CD4-positive, alpha-beta memory T cell (primary cell): Measurements from ENCODE around the gene PRRX2. TPM values are rescaled to one million over a fixed set of nuclear protein-coding genes. Genes with fewer than 3 reads are reported as not detected.

Source experiments
- CTCF ChIA-PET: fragments of 350-600 bp; sonication (Branson Sonifier 250); formaldehyde crosslinking; loops from one replicate; lab custom pipeline; 2021; ENCODE audit warnings: inconsistent platforms; ENCODE audit not compliant: partially characterized antibody; lab: Charles Lee
- POLR2A ChIA-PET: fragments of 350-600 bp; sonication (Branson Sonifier 250); formaldehyde crosslinking; loops from one replicate; lab custom pipeline; 2021; ENCODE audit not compliant: partially characterized antibody; lab: Charles Lee
- DNase-seq, 5 donors: peaks; one replicate each; pipeline versions ENCODE4 v3.0.0 to v3.0.0-alpha.2; 2020 to 2022; ENCODE audit warnings: mixed read lengths in 1 of 5
- H3K27ac ChIP-seq: one replicate; pipeline ENCODE4 v1.7.0; 2013; ENCODE audit warnings: low read depth, low read length
- H3K27me3 ChIP-seq: 2 replicates; pipeline ENCODE4 v1.7.0; 2013; ENCODE audit warnings: mild to moderate bottlenecking, low read length, moderate library complexity; ENCODE audit not compliant: insufficient read depth
- H3K36me3 ChIP-seq: 2 replicates; pipeline ENCODE4 v1.7.0; 2013; ENCODE audit warnings: mild to moderate bottlenecking, low read length, moderate library complexity; ENCODE audit not compliant: insufficient read depth
- H3K4me1 ChIP-seq: 2 replicates; pipeline ENCODE4 v1.7.0; 2013; ENCODE audit warnings: mild to moderate bottlenecking, low read length, moderate library complexity; ENCODE audit not compliant: insufficient read depth
- H3K4me3 ChIP-seq, 2 donors: one replicate each; pipeline ENCODE4 v1.7.0; 2013; ENCODE audit warnings: low read length in 2 of 2, mild to moderate bottlenecking in 1 of 2
- H3K9me3 ChIP-seq, 2 donors: one replicate each; pipeline ENCODE4 v1.7.0; 2013; ENCODE audit warnings: low read length in 2 of 2, control low read depth in 1 of 2; ENCODE audit not compliant: control insufficient read depth in 1 of 2
- H3K27ac Mint-ChIP-seq, 7 donors: one replicate each; pipeline ENCODE4 v1.8.0; 2020 to 2021; ENCODE audit warnings: mixed read lengths in 7 of 7, mild to moderate bottlenecking in 6 of 7, inconsistent platforms in 3 of 7, moderate library complexity in 3 of 7
- H3K27me3 Mint-ChIP-seq, 2 donors: one replicate each; pipeline ENCODE4 v1.8.0; 2020 to 2021; ENCODE audit warnings: mixed read lengths in 2 of 2
- H3K36me3 Mint-ChIP-seq, 2 donors: one replicate each; pipeline ENCODE4 v1.8.0; 2020 to 2021; ENCODE audit warnings: mixed read lengths in 2 of 2, inconsistent platforms in 1 of 2, mild to moderate bottlenecking in 1 of 2
- H3K4me1 Mint-ChIP-seq, 4 donors: one replicate each; pipeline ENCODE4 v1.8.0; 2020 to 2021; ENCODE audit warnings: mixed read lengths in 4 of 4, mild to moderate bottlenecking in 1 of 4
- H3K4me3 Mint-ChIP-seq, 8 donors: one replicate each; pipeline ENCODE4 v1.8.0; 2020 to 2021; ENCODE audit warnings: mixed read lengths in 8 of 8, mild to moderate bottlenecking in 7 of 8, moderate library complexity in 6 of 8, inconsistent platforms in 3 of 8
- H3K9me3 Mint-ChIP-seq, 8 donors: one replicate each; pipeline ENCODE4 v1.8.0; 2020 to 2021; ENCODE audit warnings: mixed read lengths in 8 of 8, mild to moderate bottlenecking in 5 of 8, inconsistent platforms in 3 of 8, moderate library complexity in 1 of 8
- intact Hi-C: fragments of 100-400 bp; cut with micrococcal nuclease; formaldehyde crosslinking; loops from one replicate; pipeline ENCODE4 v1.15.1; 2023
- polyA plus RNA-seq, 2 donors: library from polyadenylated mRNA; unstranded; fragments of 300-500 nt; fragmentation: Illumina TruSeq; gene quantifications; one replicate each; pipeline ENCODE4 v1.2.3, GENCODE V29; 2021
- total RNA-seq, 2 experiments: library from RNA; stranded (reverse); gene quantifications; one replicate each; pipeline ENCODE4 v1.2.3, GENCODE V29; 2021

PRRX2 gene
- total and polyA plus RNA-seq, 4 experiments from 2014 or later, result not detected

DNA sequence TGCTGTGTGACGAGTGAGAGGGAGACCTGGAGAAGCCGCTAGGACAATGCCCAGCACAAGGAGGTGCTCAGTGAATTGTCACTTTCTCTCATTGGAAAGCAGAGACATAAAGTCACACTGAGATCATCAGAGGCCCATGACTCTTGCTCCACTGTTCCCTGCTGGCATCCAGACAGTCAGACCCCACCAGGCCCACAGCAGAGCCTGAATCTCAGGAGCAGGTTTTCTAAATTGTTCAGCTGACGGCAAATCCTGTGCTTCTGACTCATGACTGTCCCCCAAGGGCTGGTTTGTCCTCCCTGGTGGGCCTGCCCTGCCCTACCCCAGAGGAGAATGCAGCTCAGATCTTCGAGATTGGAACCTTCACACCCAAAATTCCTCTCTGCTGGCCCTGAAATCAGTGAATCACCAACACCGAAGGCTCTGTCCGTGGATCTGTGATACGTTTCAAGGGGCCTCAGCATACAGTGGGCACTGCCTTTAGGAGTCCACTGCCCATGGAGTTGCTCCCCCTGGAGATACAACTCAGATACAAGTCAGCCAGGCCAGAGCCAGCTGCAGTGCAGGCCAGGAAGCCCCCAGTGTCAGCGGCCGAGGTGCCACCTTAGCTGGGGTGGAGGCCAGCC lies 84.7 kb downstream of the PRRX2 start:
- POLR2A ChIA-PET, result interaction anchor here (1.2 kb wide), 1 partner anchor 13 kb away, joined by 3 read pairs; no protein-coding TSS in a partner anchor
- intact Hi-C loops, result no loop called here
- H3K27me3 ChIP-seq, result no peaks in the 10 kb centered on the region

GRCh38 chr9:129751841-129752801 lies 86.7 kb downstream of the PRRX2 start:
- no peaks in the 10 kb centered on the region for H3K9me3 Mint-ChIP-seq
- intact Hi-C loops, result no loop called here
- Histone ChIP-seq H3K36me3 (no peaks in the 10 kb centered on the region), H3K4me3 (no peak overlapping the region), H3K4me1 (peaks cover 16% of the 10 kb centered on the region), H3K27me3 (no peaks in the 10 kb centered on the region), H3K27ac (no peak overlapping the region), H3K9me3 (no peaks in the 10 kb centered on the region)
- H3K36me3 Mint-ChIP-seq, result no peaks in the 10 kb centered on the region
- ChIA-PET CTCF (interaction anchor here (0.8 to 1.6 kb wide), 2 partner anchors 14 to 28 kb away, joined by 3 to 5 read pairs; no protein-coding TSS in a partner anchor), POLR2A (no interaction called here)
- no peak for DNase-seq
- no peak overlapping the region for H3K27ac Mint-ChIP-seq
- no peak overlapping the region for H3K4me3 Mint-ChIP-seq
- peaks cover 2 to 14% (median 11%) of the 10 kb centered on the region in 4 donors for H3K4me1 Mint-ChIP-seq
- H3K27me3 Mint-ChIP-seq, result no peaks in the 10 kb centered on the region

More for the DNA sequence above, 84.7 kb downstream of the PRRX2 start:
- DNase-seq, result no peak
- H3K4me1 ChIP-seq, result peaks cover 10% of the 10 kb centered on the region
- Mint-ChIP-seq H3K27ac (no peak overlapping the region), H3K9me3 (no peaks in the 10 kb centered on the region), H3K4me1 (peaks cover 0 to 10% (median 4%) of the 10 kb centered on the region in 4 donors), H3K36me3 (no peaks in the 10 kb centered on the region), H3K27me3 (no peaks in the 10 kb centered on the region), H3K4me3 (no peak overlapping the region)
- no peaks in the 10 kb centered on the region for H3K9me3 ChIP-seq
- no peaks in the 10 kb centered on the region for H3K36me3 ChIP-seq
- no peak overlapping the region for H3K4me3 ChIP-seq
- CTCF ChIA-PET, result interaction anchor here (2.0 kb wide), 1 partner anchor 13 kb away, joined by 10 read pairs; no protein-coding TSS in a partner anchor
- H3K27ac ChIP-seq, result no peak overlapping the region

DNA sequence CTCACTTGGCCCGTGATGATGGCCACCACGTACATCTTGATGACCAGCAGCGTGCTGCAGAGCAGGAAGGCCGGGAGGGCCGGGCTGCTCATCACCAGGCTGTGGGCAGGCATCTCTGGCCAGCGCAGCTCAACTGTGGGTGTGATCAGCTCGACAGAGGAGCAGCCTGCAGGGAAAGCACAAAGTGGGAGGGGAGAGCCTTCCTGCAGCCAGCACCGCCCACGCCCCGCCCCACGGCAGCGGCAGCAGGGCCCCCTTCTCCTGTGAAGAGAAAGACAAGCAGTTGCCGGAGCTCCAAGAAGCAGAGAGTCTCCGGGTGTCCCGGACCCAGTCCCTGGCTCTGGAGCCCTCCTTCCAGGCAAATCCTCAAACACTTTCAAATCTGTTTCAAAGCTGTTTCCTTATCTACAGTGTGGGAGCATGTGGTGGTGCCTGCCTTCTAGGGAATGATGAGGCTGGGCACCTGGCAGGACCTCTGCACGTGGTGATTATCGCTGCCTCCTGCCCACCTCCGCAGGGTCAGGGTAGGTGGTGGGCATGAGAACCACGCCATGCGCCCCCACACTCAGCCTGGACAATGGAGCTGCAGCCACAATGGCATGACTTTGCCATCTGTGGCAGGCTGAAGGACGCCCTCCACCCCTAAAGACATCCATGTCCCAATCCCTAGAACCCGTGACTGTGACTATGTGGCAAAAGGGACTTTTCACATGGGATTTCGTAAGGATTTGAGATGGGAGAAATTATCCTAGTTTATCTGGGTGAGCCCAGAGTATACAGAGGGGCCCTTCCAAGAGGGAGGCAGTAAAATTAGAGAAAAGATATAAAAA lies 87.7 kb downstream of the PRRX2 start, which contains the start of gene PTGES:
Gene PTGES, minus strand, starts transcription at position 143 of the 830 bp plus-strand sequence. Its CDS starts 30 bp downstream, at position 113.
- peak in 4 of 5 donors; percentile 21 to 43 (median 32) for DNase-seq
- Mint-ChIP-seq H3K4me3 (peak within 1 kb of the TSS in 5 of 8 donors; percentile 8 to 43 (median 36)), H3K36me3 (no peaks in the 10 kb centered on the region), H3K9me3 (no peaks in the 10 kb centered on the region), H3K4me1 (peaks cover 5 to 19% (median 15%) of the 10 kb centered on the region in 4 donors), H3K27me3 (no peaks in the 10 kb centered on the region), H3K27ac (no peak within 1 kb of the TSS)
- ChIA-PET POLR2A (no interaction called here), CTCF (interaction anchor here (0.8 to 1.6 kb wide), 2 partner anchors 15 kb away, joined by 3 to 5 read pairs; no protein-coding TSS in a partner anchor)
- H3K4me3 ChIP-seq, result no peak within 1 kb of the TSS
- H3K4me1 ChIP-seq, result peaks cover 19% of the 10 kb centered on the region
- H3K9me3 ChIP-seq, result no peaks in the 10 kb centered on the region
- no peaks in the 10 kb centered on the region for H3K27me3 ChIP-seq
- intact Hi-C loops, result no loop called here
- H3K27ac ChIP-seq, result no peak within 1 kb of the TSS
- no peaks in the 10 kb centered on the region for H3K36me3 ChIP-seq

- Mint-ChIP-seq H3K27ac (no peak overlapping the region), H3K4me3 (no peak overlapping the region), H3K27me3 (peaks cover 0 to 2% of the 10 kb centered on the region in 2 donors), H3K9me3 (no peaks in the 10 kb centered on the region), H3K4me1 (peaks cover 6 to 21% (median 16%) of the 10 kb centered on the region in 4 donors), H3K36me3 (no peaks in the 10 kb centered on the region)
- ChIA-PET CTCF (interaction anchor here (0.6 to 1.5 kb wide), 2 partner anchors 10 to 28 kb away, joined by 4 read pairs; no protein-coding TSS in a partner anchor), POLR2A (no interaction called here)
- Histone ChIP-seq H3K4me1 (peaks cover 19% of the 10 kb centered on the region), H3K27me3 (no peaks in the 10 kb centered on the region), H3K4me3 (no peak overlapping the region), H3K36me3 (no peaks in the 10 kb centered on the region), H3K27ac (no peak overlapping the region), H3K9me3 (no peaks in the 10 kb centered on the region)
- no peak for DNase-seq
- intact Hi-C loops, result no loop called here
Measured at GRCh38 chr9:129755151-129755550, 89.7 kb downstream of the PRRX2 start.

DNA sequence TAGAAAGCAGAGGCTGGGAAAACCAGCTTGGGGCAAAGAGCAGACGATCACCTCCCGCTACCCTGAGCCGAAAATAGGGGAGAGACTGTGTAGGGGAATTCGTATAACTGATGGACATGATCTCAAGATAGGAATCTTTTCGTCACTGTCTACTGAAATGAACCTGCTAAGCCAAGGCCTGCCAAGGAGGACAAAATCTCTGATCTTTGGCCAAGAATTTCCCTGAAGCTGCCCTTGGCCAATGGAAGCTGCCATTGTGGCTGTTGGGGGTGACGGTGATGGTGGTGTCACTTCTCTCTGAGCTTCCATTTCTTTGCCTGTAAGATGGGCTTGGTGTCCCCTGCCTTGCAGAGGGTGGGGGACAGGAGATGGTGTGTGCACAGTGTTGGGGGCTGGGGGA lies 90.7 kb downstream of the PRRX2 start:
- intact Hi-C loops, result no loop called here
- H3K36me3 ChIP-seq, result no peaks in the 10 kb centered on the region
- H3K27ac Mint-ChIP-seq, result no peak overlapping the region
- no peaks in the 10 kb centered on the region for H3K9me3 ChIP-seq
- ChIA-PET CTCF (interaction anchor here (1.5 kb wide), 1 partner anchor 30 kb away, joined by 4 read pairs; no protein-coding TSS in a partner anchor), POLR2A (no interaction called here)
- no peaks in the 10 kb centered on the region for H3K9me3 Mint-ChIP-seq
- H3K4me1 ChIP-seq, result peaks cover 19% of the 10 kb centered on the region
- no peaks in the 10 kb centered on the region for H3K36me3 Mint-ChIP-seq
- DNase-seq, result no peak
- H3K4me3 ChIP-seq, result no peak overlapping the region
- peaks cover 6 to 21% (median 16%) of the 10 kb centered on the region in 4 donors for H3K4me1 Mint-ChIP-seq
- H3K27ac ChIP-seq, result no peak overlapping the region
- H3K27me3 ChIP-seq, result no peaks in the 10 kb centered on the region
- no peak overlapping the region for H3K4me3 Mint-ChIP-seq
- peaks cover under 1 to 2% of the 10 kb centered on the region in 2 donors for H3K27me3 Mint-ChIP-seq

DNA sequence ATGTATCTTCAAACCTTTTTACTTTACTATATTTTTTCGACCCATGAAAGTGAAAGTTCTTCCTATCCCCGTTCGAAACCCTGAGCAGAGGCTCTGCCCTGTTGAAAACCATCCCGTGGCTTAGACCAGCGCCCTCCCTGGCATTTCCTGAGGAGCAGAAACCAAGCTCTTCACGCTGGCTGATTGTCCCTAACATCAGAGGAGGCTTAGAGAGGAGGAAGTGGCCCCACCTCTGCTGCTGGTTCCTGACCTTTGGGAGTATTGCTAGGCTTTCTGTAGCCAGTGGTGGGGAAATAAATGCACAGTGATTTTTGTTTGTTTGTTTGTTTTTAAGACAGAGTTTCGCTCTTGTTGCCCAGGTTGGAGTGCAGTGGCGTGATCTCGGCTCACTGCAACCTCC lies 91.6 kb downstream of the PRRX2 start:
- ChIA-PET POLR2A (no interaction called here), CTCF (interaction anchor here (0.7 kb wide), 1 partner anchor 31 kb away, joined by 3 read pairs; no protein-coding TSS in a partner anchor)
- Histone ChIP-seq H3K27ac (no peak overlapping the region), H3K4me1 (peaks cover 19% of the 10 kb centered on the region), H3K36me3 (no peaks in the 10 kb centered on the region), H3K9me3 (no peaks in the 10 kb centered on the region), H3K4me3 (no peak overlapping the region), H3K27me3 (no peaks in the 10 kb centered on the region)
- intact Hi-C loops, result no loop called here
- peak overlapping the region in 4 of 8 donors; percentile 29 to 63 (median 54) for H3K4me3 Mint-ChIP-seq
- H3K36me3 Mint-ChIP-seq, result no peaks in the 10 kb centered on the region
- peaks cover 2% of the 10 kb centered on the region in 2 donors for H3K27me3 Mint-ChIP-seq
- H3K27ac Mint-ChIP-seq, result peak overlapping the region in 3 of 7 donors; percentile 4 to 84 (median 79)
- no peak for DNase-seq
- H3K4me1 Mint-ChIP-seq, result peaks cover 6 to 21% (median 16%) of the 10 kb centered on the region in 4 donors
- no peaks in the 10 kb centered on the region for H3K9me3 Mint-ChIP-seq
